GM12873 (cell line): ENCODE results near the gene FUS.

ENCODE experiments used
- CTCF ChIP-seq: IDR thresholded peaks from 2 replicates; pipeline ENCODE4 v1.5.1; 2012; ENCODE audit warnings: low read depth, mild to moderate bottlenecking, moderate library complexity, low read length, control low read depth; ENCODE audit not compliant: insufficient read depth; ENCODE audit errors: missing control alignments

FUS gene

GRCh38 chr16:31179747-31180459 lies at the start of gene FUS:
Gene FUS, plus strand, starts transcription at chr16:31180139. Its CDS starts 76 bp downstream, at chr16:31180215.
- no peak for TF ChIP-seq CTCF

GRCh38 chr16:31130336-31130891 lies 49.5 kb upstream of the FUS start:
- no peak for TF ChIP-seq CTCF

- TF ChIP-seq CTCF = no peak
Observed at GRCh38 chr16:31130899-31131298, 49.0 kb upstream of the FUS start.

- no peak for TF ChIP-seq CTCF
Observed at GRCh38 chr16:31131416-31131815, 48.5 kb upstream of the FUS start.

GRCh38 chr16:31131841-31132271 lies 48.1 kb upstream of the FUS start:
- TF ChIP-seq CTCF = no peak

GRCh38 chr16:31132303-31132979 lies 47.5 kb upstream of the FUS start:
- no peak for TF ChIP-seq CTCF

GRCh38 chr16:31133046-31133501 lies 46.9 kb upstream of the FUS start:
- no peak for TF ChIP-seq CTCF
